GM19455 (cell line): ENCODE data around the gene PDE3B.
"Not testable (repeated sequence)": the region's sequence is repeated elsewhere in the genome, so short reads cannot be mapped to it uniquely, and the experiment has no call there.

Experiments
- ATAC-seq: cut with Tn5 transposase; IDR thresholded peaks from one replicate; pipeline ENCODE4 v1.9.1; 2021; ENCODE audit not compliant: unreplicated experiment

PDE3B gene

GRCh38 chr11:14793546-14793945, 149.9 kb downstream of the PDE3B start:
- no peak for ATAC-seq

- ATAC-seq, result not testable (repeated sequence)
These were observed 152.4 kb downstream of the PDE3B start for GRCh38 chr11:14796028-14796427.

- no peak for ATAC-seq
These were observed 160.2 kb downstream of the PDE3B start for GRCh38 chr11:14803846-14804245.

GRCh38 chr11:14809466-14809865, 165.9 kb downstream of the PDE3B start:
- no peak for ATAC-seq

GRCh38 chr11:14812757-14813156, 169.2 kb downstream of the PDE3B start:
- ATAC-seq, result no peak

GRCh38 chr11:14813516-14813915, 169.9 kb downstream of the PDE3B start:
- no peak for ATAC-seq

- ATAC-seq, result no peak
These were observed 175.2 kb downstream of the PDE3B start for GRCh38 chr11:14818779-14819178.

- ATAC-seq, result no peak
These were observed 176.0 kb downstream of the PDE3B start for GRCh38 chr11:14819596-14819995.

- no peak for ATAC-seq
These were observed 177.4 kb downstream of the PDE3B start for GRCh38 chr11:14821031-14821430.

GRCh38 chr11:14826600-14826999, 183.0 kb downstream of the PDE3B start:
- ATAC-seq, result no peak

GRCh38 chr11:14835496-14836492, 192.2 kb downstream of the PDE3B start:
- no peak for ATAC-seq

- ATAC-seq, result no peak
These were observed 198.4 kb downstream of the PDE3B start for GRCh38 chr11:14842002-14842401.

- no peak for ATAC-seq
These were observed 209.1 kb downstream of the PDE3B start for GRCh38 chr11:14852571-14853177.

- no peak for ATAC-seq
These were observed 210.5 kb downstream of the PDE3B start for GRCh38 chr11:14854057-14854456.

GRCh38 chr11:14855890-14856289, 212.3 kb downstream of the PDE3B start:
- ATAC-seq, result no peak

GRCh38 chr11:14857621-14858020, 214.0 kb downstream of the PDE3B start:
- no peak for ATAC-seq

GRCh38 chr11:14858404-14858803, 214.8 kb downstream of the PDE3B start:
- no peak for ATAC-seq

- no peak for ATAC-seq
These were observed 216.9 kb downstream of the PDE3B start for GRCh38 chr11:14860511-14860910.

- ATAC-seq, result no peak
These were observed 218.1 kb downstream of the PDE3B start for GRCh38 chr11:14861680-14862079.

- not testable (repeated sequence) for ATAC-seq
These were observed 220.2 kb downstream of the PDE3B start for GRCh38 chr11:14863775-14864174.

GRCh38 chr11:14872032-14872431, 228.4 kb downstream of the PDE3B start:
- ATAC-seq, result no peak

- ATAC-seq, result no peak
These were observed 230.0 kb downstream of the PDE3B start for GRCh38 chr11:14873632-14874031.
